ENCODE results near the gene NMUR1.

Gene NMUR1

DNA sequence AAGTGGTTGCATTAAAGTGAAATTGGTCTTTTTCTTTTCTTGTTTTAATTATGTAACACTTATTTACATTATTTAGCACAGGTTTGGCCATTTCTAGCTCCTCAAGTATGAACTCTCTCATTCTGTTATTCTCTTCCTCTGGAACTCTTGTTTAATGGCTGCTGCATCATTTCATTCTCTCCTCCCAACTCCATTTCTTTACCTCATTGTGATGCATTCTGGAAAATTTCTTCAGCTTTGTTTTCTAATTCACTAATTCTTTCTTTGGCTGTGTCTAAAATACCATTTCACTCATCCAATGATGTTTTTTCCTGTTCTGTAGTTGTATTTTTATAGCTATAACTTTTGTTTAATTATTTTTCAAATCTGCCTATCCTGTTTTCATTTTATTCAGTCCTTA lies 22.5 kb upstream of the NMUR1 start:
- no peak for DNase-seq

DNA sequence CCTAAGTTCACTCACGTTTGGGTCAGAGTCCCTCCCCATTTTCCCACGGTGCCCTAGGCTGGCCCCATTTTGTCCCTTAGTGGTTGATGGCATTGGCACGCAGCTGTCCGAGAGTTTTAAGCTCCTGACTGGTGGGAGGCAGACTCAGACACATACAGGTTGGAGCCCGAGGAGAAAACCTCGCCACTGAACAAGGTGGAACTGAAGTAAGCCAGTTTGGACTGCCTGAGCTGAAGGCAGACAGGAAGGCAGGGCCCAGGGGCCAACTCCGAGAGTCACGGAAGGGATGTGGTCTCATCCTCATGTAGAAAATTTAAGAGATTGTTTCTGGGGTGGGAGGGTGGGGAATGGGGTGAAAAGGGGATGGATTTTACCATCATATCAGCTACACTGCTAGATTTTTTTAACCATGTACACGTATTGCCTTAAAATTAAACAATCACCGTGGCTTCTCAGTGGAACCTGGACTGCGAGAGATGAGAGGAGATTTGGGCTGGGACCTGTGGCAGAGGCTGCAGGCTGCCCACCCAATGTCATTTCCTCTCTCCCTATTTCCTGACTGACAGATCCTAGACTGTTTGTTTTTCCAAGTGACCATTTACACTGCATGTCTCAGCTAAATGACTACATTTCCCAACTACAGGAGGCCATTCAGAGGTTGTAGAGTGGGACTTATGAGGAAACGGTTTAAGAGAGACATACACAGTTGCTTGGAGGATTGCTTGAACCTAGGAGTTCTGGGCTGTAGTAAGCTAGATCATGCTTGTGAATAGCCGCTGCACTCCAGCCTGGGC lies 19.4 kb upstream of the NMUR1 start:
- DNase-seq, result no peak

DNA sequence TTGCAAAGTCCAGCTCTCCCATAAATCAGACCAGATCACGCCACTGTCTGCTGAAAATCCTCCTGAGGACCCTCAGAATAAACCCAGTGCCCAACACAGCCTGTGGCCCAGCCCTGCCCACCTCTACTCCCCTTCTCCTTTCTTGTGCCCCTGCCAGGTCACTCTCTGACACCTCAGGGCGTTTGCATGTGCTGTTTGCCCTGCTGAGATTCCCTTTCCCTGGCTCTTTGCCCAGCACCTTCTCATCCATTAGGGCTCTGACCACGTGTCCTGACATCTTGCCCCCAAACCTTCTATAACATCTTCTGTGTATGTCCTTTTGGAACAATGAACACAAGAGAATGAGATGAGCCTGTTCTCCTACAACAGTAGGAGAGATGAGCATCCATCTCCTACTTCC lies 18.5 kb upstream of the NMUR1 start:
- DNase-seq, result no peak

DNA sequence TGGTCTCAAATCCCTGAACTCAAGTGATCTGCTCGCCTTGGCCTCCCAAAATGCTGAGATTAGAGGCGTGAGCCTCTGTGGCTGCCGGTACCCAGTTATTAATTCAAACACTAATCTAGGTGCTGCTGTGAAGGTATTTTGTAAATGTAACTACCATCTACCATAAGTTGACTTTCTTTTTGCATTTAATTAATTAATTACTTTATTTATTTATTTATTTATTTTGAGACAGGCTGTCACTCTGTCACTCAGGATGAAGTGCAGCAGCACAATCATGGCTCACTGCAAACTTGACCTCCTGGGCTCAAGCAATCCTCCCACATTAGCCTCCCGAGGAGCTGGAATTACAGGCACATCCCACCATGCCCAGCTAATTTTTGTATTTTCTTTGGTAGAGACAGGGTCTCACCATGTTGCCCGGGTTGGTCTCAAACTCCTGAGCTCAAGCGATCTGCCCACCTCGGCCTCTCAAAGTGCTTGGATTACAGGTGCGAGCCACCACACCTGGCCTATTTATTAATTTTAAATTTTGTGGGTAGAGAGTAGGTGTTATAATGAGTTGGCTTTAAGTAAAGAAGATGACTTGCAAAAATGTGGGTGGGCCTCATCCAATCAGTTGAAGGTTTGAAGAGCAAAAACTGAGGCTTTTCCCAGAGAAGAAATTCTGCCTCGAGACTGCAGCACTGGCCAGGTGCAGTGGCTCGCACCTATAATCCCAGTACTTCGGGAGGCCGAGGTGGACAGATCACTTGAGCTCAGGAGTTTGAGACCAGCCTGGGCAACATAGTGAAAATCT lies 17.3 kb upstream of the NMUR1 start:
- no peak for DNase-seq

DNA sequence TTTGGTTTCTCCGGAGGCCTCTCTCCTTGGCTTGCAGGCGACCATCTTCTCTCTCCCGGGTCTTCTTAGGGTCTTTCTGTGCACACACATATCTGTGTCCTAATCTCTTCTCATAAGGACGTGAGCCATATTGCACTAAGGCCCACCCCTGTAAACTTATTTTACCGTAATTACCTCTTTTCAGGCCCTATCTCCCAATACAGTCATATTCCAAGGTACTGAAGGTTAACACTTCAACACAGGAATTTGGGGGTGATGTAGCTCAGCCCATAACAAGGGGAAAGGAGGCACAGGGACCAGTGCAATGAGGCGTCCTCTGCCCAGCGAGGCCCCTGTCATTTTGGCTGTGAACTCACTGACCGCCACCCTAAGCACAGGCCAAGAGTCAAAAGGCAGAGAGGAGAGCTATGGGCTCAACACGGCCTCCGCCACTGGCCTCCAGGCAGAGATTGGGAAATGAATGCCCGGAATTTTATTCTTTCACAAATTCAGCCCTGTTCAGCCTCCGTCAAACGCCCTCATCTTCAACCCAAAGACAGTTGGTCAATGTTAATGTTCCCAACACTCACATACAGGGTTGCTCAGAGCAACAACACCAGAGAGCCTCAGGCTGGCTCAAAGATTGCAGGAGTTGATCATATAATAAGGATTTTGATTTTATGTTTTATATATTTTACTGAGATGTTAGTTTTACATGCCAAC lies 15.9 kb upstream of the NMUR1 start:
- no peak for DNase-seq

DNA sequence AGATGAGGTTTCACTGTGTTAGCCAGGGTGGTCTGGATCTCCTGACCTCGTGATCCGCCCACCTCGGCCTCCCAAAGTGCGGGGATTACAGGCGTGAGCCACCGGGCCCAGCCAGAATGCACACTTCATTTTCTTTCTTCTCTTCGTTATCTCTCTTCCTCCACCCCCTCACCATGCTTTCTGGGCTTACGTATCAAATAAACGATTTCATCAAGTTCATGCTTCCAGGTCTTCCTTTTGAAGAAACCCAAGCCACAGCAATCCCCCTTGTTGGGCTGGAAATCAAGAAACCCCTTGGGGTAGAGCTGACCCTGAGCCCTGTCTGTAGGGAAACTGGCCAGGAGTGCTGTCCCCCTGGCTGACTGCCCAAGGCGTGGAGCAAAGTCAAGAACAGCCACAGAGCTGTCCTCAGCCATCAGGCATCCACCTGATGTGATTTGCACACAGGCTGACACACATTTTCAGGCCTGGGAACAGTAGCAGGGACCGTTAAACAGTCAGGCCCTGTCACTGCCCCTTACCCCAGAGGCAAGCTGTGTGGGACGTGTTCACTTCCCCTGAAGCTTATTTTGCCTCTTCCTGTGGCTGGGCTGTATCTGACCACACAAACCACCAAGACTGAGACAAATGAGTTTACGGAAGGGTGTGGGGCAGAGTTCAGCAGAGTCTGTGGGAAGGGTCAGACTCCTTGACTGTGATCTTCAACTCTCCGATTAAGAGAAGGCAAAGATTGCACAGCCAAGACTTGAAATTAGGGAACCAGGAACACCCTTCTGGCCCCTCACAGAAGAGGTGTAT lies 15.1 kb upstream of the NMUR1 start:
- no peak for DNase-seq

DNA sequence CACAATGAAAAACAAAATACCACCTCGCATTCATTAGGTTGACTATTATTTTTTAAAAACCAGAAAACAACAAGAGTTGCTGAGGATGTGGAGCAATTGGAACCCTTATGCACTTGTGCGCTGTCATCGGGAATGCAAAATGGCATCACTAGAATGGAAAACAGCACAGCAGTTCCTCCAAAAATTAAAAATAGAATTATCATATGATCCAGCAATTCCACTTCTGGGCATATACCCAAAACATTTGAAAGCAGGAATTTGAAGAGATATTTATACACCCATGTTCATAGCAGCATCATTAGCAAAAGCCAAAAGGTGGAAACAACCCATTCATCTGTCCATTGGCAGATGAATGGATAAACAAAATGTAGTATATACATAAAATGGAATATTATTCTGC lies 11.9 kb upstream of the NMUR1 start:
- no peak for DNase-seq

DNA sequence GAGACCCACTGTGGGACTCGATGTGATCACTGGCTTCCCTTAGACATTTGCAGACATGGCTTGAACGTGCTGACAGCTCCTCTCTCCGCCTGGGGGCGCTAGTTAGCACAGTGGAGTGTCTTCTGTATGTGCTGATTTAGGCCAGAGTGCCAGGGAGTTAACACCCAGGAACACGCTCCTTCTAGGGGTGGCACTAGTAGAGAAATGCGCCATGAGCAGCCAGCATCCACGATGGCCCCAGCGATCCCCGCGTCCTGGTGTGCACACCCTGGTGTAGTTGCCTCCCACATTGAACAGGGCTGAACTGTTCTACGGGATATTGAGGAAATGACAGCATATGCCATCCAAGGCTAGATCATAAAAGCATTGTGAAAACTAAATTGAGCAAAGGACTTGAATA lies 11.4 kb upstream of the NMUR1 start:
- DNase-seq, result no peak

DNA sequence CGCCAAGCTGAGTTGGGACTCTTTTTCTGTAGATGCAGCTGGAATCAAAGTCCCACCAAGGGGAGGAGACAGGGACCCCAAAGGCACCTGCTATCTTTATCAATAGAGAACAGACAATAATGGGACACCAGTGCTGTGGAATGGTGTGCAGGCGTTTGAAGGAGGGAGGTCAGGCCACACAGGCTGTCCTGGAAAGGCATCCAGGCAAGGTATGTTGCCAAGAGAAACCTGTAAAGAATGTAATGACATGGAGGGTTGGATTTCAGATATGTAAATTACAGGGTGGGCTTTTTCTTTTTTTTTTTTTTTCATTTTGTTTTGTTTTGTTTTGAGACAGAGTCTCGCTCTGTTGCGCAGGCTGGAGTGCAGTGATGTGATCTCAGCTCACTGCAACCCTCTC lies 9.7 kb upstream of the NMUR1 start:
- no peak for DNase-seq

DNA sequence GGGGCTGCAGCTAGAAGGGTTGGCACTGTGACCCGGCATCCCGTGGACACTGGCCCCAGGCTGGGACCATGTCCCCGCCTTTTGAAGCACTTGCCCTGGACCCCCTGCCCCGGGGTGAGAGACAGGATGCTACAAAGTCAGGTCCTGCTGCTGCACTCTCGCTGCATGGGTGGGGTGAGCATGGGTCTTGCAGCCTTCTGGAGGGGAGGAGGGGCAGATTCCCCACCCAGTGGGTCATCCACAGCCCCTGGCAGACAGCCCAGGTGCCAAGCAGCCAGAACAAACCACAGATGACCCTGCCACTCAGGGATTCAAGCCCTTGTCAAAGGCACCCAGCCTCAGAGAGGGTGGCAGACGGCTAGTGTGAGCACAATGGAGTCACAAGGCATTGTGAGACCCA lies 5.7 kb upstream of the NMUR1 start:
- DNase-seq, result no peak

DNA sequence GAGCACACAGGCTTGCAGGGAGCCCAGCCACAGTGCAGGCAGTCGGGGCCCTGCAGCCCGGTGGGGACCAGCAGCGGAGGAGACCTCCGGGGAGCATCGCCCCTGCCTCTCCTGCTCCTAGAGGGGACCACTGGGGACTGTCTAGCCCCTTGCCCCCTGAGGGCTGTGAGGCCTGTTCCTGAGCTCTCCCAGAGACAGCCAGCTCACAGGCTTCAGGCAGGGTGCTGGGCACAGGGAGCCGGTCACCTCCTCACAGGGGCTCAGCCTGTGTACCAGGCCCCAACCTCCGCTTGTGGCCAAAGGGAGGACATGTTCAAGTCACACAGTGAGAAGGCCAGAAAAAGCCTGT lies 3.5 kb upstream of the NMUR1 start:
- no peak for DNase-seq

DNA sequence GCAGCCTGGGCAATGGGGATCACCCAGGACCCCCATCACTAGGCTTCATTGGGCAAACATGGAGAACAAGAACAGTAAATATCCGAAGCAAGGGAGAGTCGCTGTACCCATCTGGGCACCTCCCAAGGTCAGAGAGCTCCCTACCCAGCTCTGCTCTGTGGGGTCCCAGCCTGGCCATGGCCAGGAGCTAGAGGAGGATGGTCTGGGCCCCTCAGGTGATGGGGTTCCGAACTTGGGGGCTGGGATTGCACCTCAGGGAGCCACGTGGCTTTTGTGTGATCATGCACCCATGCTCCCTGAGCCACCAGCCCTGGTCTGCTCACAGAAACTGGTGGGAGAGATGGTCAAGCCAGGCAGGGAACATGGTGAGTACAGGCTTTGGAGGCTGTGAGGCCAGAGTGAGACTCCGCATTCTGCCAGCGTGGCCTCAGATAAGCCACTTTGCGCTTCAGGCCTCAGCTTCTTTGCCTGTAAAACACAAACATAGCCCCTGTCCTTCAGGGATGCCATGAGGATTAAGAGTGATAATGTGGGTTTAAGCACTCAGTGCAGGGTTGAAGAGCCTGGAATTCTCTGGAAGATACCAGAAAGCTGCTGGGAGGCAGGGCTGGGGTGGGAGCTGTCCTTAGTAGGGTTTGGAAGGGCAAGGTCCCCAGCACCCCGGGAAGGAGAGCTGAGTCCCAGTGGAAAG lies 3.0 kb upstream of the NMUR1 start:
- DNase-seq, result no peak

DNA sequence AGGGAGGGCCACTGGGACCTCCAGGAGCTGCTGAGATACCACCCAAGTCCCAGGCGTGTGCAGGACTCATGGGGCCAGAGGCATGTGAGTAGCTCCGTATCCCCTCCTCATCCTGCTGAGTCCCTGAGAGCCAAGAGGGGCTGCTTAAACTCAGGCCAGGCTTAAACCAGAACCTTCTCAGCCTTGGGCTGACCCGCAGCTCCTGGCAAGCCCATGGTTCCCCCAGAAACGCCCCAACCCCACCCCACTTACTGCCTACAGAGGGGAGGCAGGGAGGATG lies 2.5 kb upstream of the NMUR1 start:
- no peak for DNase-seq

DNA sequence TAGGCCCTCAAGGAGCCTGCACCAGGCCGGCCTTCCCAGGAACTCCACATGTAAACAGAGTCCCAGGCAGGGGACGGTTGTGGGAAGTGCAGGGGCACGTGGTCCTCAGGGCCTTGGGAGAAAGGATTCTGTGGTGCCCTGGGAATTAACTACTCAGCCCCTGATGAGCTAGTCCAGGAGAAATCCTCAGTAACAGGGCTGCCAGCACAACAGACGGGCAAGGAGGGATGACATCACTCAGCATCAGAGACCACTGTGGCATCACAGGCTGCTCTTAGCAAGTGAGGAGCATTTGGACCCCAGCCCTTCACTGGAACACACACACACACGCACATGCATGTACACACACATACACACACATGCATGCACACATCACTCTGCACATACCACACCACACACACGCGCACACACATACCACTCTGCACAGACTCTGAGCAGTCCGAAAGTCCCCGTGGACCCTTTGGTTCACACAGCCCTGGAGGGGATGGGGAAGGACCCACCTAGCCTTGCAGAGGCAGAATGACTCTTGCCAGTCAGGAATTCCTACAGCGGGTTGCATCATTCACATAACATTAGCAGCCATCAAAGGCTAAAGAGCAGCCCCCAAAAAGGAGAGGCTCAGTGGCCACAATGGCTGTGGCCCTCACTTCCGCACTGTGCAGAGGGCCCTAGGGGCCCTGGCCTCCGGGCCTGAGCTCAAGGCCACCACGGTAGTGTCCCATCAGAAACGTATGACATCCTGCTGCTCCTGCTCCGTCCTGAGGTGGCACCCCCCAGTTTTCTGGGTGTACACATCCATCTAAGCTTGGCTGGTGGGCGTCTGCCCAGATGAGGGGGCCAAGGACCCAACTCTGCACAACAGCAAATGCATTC lies 1.9 kb upstream of the NMUR1 start:
- DNase-seq, result no peak

DNA sequence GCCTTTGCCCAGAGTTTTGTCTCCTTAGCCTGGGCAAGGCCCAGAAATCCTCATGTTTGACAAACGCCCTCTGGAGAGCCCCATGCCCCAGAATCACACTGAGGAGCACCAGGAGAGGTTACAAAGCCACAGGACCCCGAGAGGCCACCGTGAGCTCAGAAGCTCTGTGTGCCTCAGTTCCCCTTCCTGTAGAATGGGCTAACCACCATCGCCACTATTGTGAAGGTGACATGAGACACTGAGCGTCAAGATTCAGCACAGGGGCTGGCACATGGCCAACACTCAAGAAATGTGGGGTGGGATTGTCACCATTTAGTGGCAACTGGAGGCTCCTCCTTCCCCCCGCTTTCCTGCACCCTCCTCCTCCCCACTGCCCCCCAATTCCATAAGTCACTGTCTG lies 1.2 kb upstream of the NMUR1 start:
- DNase-seq, result no peak

DNA sequence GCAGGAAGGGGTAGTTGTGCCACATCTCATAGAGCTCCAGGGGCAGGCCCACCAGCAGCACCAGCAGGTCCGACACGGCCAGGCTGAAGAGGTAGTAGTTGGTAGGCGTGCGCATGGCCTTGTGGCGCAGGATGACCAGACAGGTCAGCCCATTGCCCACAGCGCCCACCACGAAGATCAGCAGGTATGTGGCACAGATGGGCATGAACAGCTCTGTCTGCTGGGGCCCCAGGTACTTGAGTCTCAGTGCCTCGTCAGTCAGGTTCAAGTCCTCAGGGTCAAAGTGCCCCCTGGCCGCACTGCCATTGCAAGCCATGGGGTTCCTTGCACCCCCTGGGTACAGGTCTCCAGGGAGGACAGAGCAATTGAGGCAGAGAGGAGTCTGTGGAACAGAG lies 1.6 kb downstream of the NMUR1 start:
- DNase-seq, result no peak

DNA sequence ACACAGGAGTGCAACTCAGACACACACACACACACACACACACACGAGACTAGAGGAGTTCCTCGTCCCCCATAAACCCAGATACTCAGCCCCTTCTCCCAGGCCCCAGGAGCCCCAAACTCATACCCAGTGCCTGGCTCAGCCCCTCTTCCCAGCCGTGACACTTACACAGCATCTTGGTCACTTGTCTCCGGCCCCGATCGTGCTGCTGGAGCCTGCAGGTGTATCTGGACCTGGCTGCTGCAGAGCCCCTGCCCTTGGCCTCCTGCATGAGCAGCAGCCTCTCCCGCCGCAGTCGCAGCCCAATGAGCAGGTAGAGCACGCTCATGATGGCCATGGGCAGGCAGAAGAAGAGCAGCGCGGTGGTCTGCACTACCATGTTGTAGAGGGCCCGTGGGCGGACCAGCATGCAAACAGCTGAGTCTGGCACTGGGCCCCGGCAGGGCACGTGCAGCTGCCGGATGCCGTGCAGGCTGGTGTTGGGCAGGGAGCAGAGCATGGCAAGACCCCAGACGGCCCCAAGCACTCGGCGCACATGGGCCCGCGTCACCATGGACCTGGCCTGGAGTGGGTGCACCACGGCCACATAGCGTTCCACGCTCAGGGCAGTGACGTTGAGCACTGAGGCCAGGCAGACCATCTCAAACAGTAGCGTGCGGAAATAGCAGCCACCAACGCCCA lies 2.1 kb downstream of the NMUR1 start:
- no peak for DNase-seq

DNA sequence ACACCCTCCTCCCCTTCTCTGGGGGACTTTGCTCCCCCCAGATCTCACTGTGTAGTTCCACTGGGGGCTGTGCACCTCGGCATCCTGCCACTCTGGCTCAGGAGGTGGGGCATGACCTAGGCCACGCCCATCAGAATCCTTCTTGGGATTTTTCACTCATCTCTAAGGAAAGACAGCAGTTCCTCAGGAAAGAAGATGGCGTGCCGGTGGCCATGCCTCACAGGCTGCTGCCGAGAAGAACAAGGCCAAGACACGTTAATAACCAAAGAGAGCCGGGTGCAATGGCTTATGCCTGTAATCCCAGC lies 3.2 kb downstream of the NMUR1 start:
- DNase-seq, result no peak

DNA sequence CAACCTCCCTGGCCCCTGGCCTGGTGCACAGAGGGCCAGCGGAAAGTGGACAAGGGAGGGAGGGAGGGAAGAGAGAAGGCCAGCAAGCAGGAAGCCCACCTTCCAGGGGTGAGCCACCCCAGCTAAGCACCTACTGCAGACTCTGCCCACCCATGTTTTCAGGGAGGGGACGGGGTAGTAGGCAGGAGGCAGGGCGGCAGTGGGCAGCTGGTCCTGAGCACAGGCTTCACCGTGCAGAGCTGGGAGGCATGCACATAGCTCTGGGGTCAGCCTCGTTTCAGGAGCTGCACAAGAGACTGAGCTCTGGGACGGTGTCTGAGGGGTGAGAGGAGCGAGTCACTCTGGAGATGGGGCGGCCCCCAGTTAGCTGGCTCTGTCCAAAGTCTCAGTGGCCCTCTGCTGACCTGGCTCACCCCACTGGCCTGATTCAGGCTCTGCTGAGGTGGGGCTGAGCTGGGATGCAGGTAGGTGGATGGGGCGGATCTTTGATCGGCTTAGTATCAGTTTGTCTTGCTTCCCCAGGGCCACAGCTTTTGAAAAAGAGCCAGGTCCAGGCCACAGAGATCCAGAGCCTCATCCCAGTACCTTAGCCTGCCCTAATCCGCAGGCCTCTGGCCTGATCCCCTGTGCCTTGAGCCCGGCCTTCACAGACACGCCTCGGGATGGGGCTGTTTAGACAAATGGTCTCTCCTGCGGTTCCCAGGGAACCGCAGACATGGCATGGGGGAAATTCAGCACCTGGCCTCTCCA lies 3.7 kb downstream of the NMUR1 start:
- no peak for DNase-seq
